ENCODE measurements around the gene MVK.

GRCh38 chr12:109529691-109530640, 43.6 kb upstream of the MVK start:
- TF ChIP-seq FOXM1 (IDR thresholded peaks at IDR 0.05; ENCODE audit: borderline replicate concordance) (no peak), SP1 (IDR thresholded peaks at IDR 0.05) (no peak), BHLHE40 (IDR thresholded peaks at IDR 0.05; ENCODE audit: borderline replicate concordance) (no peak), TARDBP (IDR thresholded peaks at IDR 0.05) (no peak), CTBP1 (IDR thresholded peaks at IDR 0.05; ENCODE audit: borderline replicate concordance) (no peak), PKNOX1 (IDR thresholded peaks at IDR 0.05) (no peak)

Measured in HEK293T (cell line).